C4-2B (cell line): ENCODE data around the gene ATP2A3.

Source experiments
- ZFX ChIP-seq: fragments of 450-650 bp; IDR thresholded peaks from 2 replicates; pipeline ENCODE4 v1.6.1; 2017
- TF ChIP-seq, protein P1 (sequence below): fragments of 450-650 bp; conservative IDR thresholded peaks from 2 replicates; pipeline ENCODE4 v1.5.1; 2017; ENCODE audit warnings: mild to moderate bottlenecking

DNA sequence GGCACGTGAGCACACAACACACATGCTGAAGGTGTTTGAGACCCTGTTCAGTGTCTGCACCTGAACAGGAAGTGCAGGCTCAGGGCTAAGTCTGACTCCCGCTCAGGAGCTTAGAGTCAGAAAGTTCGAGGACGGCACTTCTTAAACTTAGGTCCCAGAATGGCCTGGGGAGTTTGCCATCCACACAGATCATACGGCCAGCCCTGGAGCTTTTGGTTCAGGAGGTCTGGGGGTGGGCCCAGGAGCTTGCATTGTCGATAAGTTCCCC is 67.3 kb downstream of the ATP2A3 start:
- TF ChIP-seq, protein P1, sequence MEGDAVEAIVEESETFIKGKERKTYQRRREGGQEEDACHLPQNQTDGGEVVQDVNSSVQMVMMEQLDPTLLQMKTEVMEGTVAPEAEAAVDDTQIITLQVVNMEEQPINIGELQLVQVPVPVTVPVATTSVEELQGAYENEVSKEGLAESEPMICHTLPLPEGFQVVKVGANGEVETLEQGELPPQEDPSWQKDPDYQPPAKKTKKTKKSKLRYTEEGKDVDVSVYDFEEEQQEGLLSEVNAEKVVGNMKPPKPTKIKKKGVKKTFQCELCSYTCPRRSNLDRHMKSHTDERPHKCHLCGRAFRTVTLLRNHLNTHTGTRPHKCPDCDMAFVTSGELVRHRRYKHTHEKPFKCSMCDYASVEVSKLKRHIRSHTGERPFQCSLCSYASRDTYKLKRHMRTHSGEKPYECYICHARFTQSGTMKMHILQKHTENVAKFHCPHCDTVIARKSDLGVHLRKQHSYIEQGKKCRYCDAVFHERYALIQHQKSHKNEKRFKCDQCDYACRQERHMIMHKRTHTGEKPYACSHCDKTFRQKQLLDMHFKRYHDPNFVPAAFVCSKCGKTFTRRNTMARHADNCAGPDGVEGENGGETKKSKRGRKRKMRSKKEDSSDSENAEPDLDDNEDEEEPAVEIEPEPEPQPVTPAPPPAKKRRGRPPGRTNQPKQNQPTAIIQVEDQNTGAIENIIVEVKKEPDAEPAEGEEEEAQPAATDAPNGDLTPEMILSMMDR: no peak
- no peak for TF ChIP-seq ZFX
